ENCODE data around the gene STARD3. TPM values are rescaled to one million over a fixed set of nuclear protein-coding genes. Genes with fewer than 3 reads are reported as not detected.
A peak's percentile ranks its signal among the peaks of the same experiment; 100 is the strongest.

STARD3 gene
- total and polyA plus RNA-seq, 2 of the 13 experiments (the other 11 are each of a cell fraction or from before 2014, with no cell fraction given), result 34.6 to 100 TPM

GRCh38 chr17:39653662-39654331, 16.9 kb downstream of the STARD3 start (continued):
- TF ChIP-seq MZF1 (CRISPR knock-in tag; IDR thresholded peaks at IDR 0.05; ENCODE audit: borderline replicate concordance) (no peak), ISL2 (CRISPR knock-in tag; IDR thresholded peaks at IDR 0.05) (no peak), NFRKB (IDR thresholded peaks at IDR 0.05) (no peak), ZSCAN22 (CRISPR knock-in tag; IDR thresholded peaks at IDR 0.05) (no peak), HMG20A (CRISPR knock-in tag; IDR thresholded peaks at IDR 0.05; ENCODE audit: borderline replicate concordance) (no peak), PRPF4 (IDR thresholded peaks at IDR 0.05; ENCODE audit: low read depth, low read length, poor library complexity, severe bottlenecking) (no peak), NFE2L1 (CRISPR knock-in tag; IDR thresholded peaks at IDR 0.05; ENCODE audit: borderline replicate concordance) (no peak), ZNF335 (CRISPR knock-in tag; IDR thresholded peaks at IDR 0.05) (no peak), FIP1L1 (IDR thresholded peaks at IDR 0.05; ENCODE audit: borderline replicate concordance, insufficient read depth, low read depth, low read length) (no peak), ATF2 (CRISPR knock-in tag; IDR thresholded peaks at IDR 0.05) (no peak), ZNF143 (CRISPR knock-in tag; IDR thresholded peaks at IDR 0.05) (no peak), ZNF577 (CRISPR knock-in tag; IDR thresholded peaks at IDR 0.05; ENCODE audit: borderline replicate concordance, low read depth) (no peak), ZNF224 (CRISPR knock-in tag; IDR thresholded peaks at IDR 0.05) (no peak), CENPX (CRISPR knock-in tag; IDR thresholded peaks at IDR 0.05) (no peak), ZSCAN20 (CRISPR knock-in tag; IDR thresholded peaks at IDR 0.05; ENCODE audit: borderline replicate concordance) (no peak), RELA (CRISPR knock-in tag; IDR thresholded peaks at IDR 0.05) (no peak), PCBP2 (optimal IDR thresholded peaks at IDR 0.05; ENCODE audit: low read depth, low read length, poor library complexity, severe bottlenecking) (no peak), MIER3 (CRISPR knock-in tag; IDR thresholded peaks at IDR 0.05; ENCODE audit: borderline replicate concordance) (no peak), SYNCRIP (IDR thresholded peaks at IDR 0.05; ENCODE audit: insufficient read depth, low read depth, low read length) (no peak), ATF1 (CRISPR knock-in tag; IDR thresholded peaks at IDR 0.05) (no peak), CCDC6 (CRISPR knock-in tag; IDR thresholded peaks at IDR 0.05) (no peak), HNF1B (CRISPR knock-in tag; IDR thresholded peaks at IDR 0.05) (peak; percentile 67), PBX3 (CRISPR knock-in tag; IDR thresholded peaks at IDR 0.05; ENCODE audit: borderline replicate concordance) (no peak), SALL1 (CRISPR knock-in tag; IDR thresholded peaks at IDR 0.05) (peak; percentile 72), AKAP8 (CRISPR knock-in tag; IDR thresholded peaks at IDR 0.05) (no peak), HDAC2 (CRISPR knock-in tag; IDR thresholded peaks at IDR 0.05) (peak; percentile 38; the same call in 1 of the 2 replicates)

All from HepG2 (cell line).